Brain microvascular endothelial cell (primary cell): ENCODE data around the gene RPSA.
"Not testable (repeated sequence)": the region's sequence is repeated elsewhere in the genome, so short reads cannot be mapped to it uniquely, and the experiment has no call there.

Source experiments
- DNase-seq: peaks from one replicate; pipeline ENCODE4 v3.0.0-alpha.2; 2020
- H3K27ac ChIP-seq: fragments of 250-450 bp; sonication (Bioruptor Pico); 2 replicates; pipeline ENCODE4 v1.5.1; 2020; ENCODE audit warnings: mild to moderate bottlenecking, moderate library complexity
- H3K27me3 ChIP-seq: fragments of 250-450 bp; sonication (Bioruptor Pico); replicated peaks from 2 replicates; pipeline ENCODE4 v1.5.1; 2020; ENCODE audit warnings: mild to moderate bottlenecking
- H3K36me3 ChIP-seq: fragments of 250-450 bp; sonication (Bioruptor Pico); replicated peaks from 2 replicates; pipeline ENCODE4 v1.5.1; 2020; ENCODE audit warnings: mild to moderate bottlenecking
- H3K4me3 ChIP-seq: 2 replicates; pipeline ENCODE4 v1.5.1; 2011; ENCODE audit warnings: low read depth, mild to moderate bottlenecking, control low read depth, low read length, moderate library complexity
- CTCF ChIP-seq: IDR thresholded peaks from 2 replicates; pipeline ENCODE4 v1.5.1; 2011; ENCODE audit warnings: low read depth, mild to moderate bottlenecking, moderate library complexity, low read length, control low read depth, inconsistent platforms; ENCODE audit errors: missing control alignments
- in situ Hi-C: cut with HindIII; loops from 2 replicates; pipeline ENCODE4 v1.10.0; 2017; ENCODE audit warnings: low sequenced_read_pairs, low pct_ligation_motif_present

Gene RPSA

DNA sequence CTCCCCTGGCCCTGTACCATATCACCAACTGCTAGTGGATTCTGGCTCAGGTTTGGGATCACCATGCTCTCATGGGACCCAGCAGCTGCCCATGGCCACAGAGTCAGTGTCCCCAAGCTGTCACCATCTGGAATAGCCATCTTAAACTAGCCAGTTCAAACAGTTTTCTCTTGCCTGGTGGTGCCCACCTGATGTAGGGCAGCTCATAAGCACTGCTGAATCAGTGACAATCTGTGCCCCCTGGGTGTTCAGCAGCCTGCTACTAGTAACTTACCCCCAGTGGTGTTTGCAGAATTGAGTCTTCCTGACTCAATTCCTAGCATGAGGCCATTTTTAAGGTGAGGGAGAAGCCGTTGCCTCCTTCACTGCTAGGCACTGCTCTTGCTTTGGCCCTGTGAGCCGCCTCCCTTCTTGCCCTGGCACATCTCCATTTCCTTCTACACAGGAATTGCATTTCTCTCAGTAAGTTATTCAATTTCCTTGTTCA is 7.9 kb downstream of the RPSA start:
- no peak for DNase-seq
- H3K36me3 ChIP-seq, result peaks cover 54% of the 10 kb centered on the region
- no peak overlapping the region for H3K4me3 ChIP-seq
- in situ Hi-C loops, result no loop called here
- no peak for TF ChIP-seq CTCF
- no peak overlapping the region for H3K27ac ChIP-seq
- H3K27me3 ChIP-seq, result no peaks in the 10 kb centered on the region

DNA sequence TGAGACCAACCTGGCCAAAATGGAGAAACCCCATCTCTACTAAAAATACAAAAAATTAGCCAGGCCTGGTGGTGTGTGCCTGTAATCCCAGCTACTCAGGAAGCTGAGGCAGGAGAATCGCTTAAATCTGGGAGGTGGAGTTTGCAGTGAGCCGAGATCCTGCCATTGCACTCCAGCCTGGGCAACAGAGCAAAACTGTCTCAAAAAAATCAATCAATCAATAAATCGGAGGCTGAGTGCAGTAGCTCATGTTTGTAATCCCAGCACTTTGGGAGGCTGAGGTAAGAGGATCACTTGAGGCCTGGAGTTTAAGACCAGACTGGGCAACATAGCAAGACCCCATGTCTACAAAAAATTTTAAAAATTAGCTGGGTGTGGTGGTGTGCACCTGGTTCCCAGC is 8.8 kb downstream of the RPSA start:
- H3K27me3 ChIP-seq, DNase-seq, H3K4me3 ChIP-seq, in situ Hi-C loops, H3K27ac ChIP-seq: not testable (repeated sequence)
- H3K36me3 ChIP-seq, result peaks cover 46% of the 10 kb centered on the region

- DNase-seq, result no peak
- H3K27ac ChIP-seq, result no peak overlapping the region
- in situ Hi-C loops, result no loop called here
- peaks cover 39% of the 10 kb centered on the region for H3K36me3 ChIP-seq
- TF ChIP-seq CTCF, result no peak
- H3K4me3 ChIP-seq, result no peak overlapping the region
- H3K27me3 ChIP-seq, result no peaks in the 10 kb centered on the region
These were observed 9.5 kb downstream of the RPSA start for GRCh38 chr3:39415983-39416382.

- H3K4me3 ChIP-seq, DNase-seq, H3K27me3 ChIP-seq, in situ Hi-C loops, H3K27ac ChIP-seq: not testable (repeated sequence)
- peaks cover 29% of the 10 kb centered on the region for H3K36me3 ChIP-seq
These were observed 10.5 kb downstream of the RPSA start for GRCh38 chr3:39416998-39417397.

- peaks cover 12% of the 10 kb centered on the region for H3K36me3 ChIP-seq
- H3K4me3 ChIP-seq, H3K27me3 ChIP-seq, in situ Hi-C loops, DNase-seq, H3K27ac ChIP-seq: not testable (repeated sequence)
These were observed 12.2 kb downstream of the RPSA start for GRCh38 chr3:39418556-39419225.

DNA sequence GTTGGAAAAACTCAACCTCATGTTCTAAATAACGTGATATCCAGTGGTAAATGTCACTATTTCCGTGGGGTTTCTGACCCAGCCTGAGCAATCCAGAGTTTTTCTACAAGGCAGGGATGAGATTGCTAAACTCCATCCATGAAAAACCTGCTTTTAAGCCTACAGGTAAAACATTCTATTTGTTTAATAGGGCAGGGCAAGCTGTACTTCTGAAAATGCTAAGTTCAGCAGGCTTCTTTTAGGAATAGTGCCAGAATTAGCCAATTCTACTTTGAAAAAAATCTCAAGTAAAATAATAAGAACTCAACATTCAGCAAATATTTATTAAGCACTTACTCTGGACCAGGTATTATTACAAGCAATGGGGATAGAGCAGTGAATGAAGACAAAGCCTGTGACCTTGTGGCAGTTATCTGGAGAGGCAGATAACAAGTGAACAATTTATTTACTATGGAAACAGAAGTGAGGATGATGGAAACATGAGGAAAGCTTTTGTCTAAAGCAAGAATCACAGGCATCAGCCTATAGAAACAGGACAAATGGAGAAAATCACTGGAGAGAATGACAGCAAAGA is 13.3 kb downstream of the RPSA start:
- H3K36me3 ChIP-seq, result peaks cover under 1% of the 10 kb centered on the region
- TF ChIP-seq CTCF, result no peak
- no peak overlapping the region for H3K4me3 ChIP-seq
- H3K27ac ChIP-seq, result no peak overlapping the region
- no peaks in the 10 kb centered on the region for H3K27me3 ChIP-seq
- in situ Hi-C loops, result no loop called here
- no peak for DNase-seq

GRCh38 chr3:39420543-39420942 is 14.0 kb downstream of the RPSA start:
- Histone ChIP-seq H3K36me3 (no peaks in the 10 kb centered on the region), H3K4me3 (no peak overlapping the region), H3K27ac (no peak overlapping the region), H3K27me3 (no peaks in the 10 kb centered on the region)
- in situ Hi-C loops, result no loop called here
- TF ChIP-seq CTCF, result no peak
- no peak for DNase-seq
